Activated T-cell treated with anti-CD3 and anti-CD28 coated beads, Interleukin-2, amount 50 U/mL, for 48 hours (primary cell): ENCODE results near the gene KCNH2.

Source experiments
- DNase-seq, 2 experiments: peaks; one replicate each; pipeline ENCODE4 v3.0.0-alpha.2; 2020

The KCNH2 gene

DNA sequence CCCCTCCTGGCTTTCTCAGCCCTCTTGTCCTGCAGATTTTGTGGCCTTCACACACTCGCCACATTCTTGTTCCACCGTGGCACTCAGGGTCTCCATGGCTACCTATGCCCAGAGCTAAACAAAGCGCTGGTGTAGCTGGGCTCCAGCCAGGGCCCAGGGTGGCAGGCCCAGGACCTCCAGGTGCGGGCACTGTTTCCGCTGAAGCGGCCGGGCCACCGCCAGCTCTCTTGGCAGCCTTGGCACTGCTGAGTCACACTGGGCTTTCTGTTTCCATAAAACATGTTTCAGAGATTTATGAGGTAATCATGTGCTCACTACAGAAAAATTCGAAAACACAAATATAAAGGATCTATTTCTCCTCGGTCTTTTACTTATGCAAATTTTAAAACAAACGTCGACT lies 74.5 kb downstream of the KCNH2 start:
- DNase-seq: no peak

DNA sequence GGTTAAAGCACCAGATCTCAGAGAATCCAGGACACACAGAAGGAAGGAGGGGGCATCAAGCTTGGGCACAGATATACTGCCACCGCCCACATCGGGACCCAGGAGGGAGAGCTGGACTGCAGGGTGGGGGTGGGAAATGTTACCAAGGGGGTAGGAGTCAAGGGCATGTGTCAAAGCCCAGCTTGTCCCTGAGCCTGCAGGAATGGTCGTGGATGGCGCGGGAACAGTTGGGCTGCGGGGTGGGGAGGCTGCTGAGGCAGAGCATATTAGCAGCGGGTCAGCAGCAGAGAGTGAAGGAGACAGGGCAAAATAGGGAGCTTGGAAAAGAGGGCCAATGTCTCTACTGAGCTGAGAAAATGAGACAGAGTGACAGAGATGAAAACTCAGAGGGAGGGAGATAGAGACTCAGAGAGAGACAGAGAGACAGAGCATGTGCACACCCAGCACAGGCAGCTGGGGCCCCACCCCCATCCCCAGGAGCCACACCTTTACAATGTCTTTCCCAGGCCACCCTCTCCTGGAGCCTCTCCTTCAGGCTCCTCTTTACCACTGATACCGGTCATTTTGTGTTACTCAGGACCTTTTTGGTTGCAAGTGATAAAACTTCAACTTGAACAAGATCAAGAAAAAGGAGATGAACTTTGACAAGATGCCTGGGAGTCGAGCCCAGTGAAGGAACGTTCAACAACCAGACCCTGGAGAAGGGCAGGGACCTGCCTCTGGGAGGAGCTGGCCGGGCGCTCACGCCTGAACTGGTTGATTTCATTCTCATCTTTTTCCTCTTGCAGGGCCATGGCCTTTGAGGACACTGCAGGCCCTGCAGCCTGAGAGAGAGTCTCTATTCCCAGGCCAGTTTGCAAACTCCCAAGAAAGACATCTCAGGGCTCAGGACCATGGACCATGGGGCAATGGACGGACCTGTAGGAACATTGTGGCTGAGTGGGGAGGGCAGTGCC lies 75.8 kb downstream of the KCNH2 start:
- DNase-seq: no peak

DNA sequence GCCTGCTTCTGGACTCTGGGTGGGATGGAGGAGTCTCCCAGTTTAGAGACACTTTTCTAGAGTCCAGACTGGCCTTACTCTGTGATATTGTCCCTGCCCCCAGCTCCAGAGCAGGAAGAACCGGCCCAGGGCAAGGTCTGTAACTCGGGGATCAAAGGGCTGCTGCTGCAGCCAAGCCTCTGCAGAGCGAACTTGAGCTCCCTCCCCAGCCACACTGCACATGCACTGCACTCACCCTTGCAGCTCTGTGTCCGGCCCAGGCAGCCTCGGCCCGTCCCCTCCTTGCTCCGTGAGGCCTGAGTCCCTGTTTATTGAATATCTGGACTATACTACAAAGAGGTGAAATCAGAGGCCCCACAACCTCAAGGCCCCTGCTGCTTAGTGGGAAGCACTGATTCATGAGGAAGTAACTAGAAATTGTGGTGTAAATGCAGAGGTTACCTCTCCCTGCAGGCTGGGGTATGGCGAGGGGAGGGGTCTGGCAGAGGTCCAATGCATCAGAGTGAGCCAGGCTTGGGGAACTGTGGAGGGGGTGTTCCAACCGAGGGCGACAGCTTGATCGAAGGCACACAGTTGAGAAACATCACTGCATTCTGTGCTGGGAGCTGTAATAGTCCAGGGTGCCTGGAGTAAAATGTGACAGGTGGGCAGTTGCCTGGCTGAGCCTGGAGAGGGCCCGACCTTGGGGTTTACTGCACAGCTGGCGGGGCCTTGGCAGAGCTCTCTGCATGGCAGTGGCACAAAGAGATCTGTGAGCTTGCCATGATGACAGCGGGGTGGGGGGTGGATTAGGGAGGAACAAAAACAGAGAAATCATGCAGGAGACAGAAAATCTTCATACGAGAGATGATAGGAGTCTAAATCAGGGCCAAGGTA lies 76.7 kb downstream of the KCNH2 start:
- DNase-seq: no peak

DNA sequence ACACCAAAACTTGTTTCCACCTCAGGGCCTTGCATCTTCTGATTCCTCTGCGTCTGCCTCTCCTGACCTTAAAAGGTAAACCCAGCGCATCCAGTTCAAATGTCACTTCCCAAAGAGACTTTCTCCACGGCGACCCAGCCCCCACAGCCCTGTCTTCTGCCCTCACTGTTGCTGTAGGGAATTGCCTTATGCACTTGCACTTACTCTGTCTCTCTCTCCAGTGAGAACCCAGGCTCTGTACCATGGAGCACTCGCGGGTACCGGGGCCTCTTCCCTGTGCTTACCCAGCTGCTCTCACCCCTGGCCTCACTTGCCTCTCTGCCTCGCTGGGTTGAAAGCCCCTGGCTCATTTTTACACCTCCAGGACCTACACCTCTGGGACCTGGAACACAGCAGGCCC lies 77.4 kb downstream of the KCNH2 start:
- no peak for DNase-seq

DNA sequence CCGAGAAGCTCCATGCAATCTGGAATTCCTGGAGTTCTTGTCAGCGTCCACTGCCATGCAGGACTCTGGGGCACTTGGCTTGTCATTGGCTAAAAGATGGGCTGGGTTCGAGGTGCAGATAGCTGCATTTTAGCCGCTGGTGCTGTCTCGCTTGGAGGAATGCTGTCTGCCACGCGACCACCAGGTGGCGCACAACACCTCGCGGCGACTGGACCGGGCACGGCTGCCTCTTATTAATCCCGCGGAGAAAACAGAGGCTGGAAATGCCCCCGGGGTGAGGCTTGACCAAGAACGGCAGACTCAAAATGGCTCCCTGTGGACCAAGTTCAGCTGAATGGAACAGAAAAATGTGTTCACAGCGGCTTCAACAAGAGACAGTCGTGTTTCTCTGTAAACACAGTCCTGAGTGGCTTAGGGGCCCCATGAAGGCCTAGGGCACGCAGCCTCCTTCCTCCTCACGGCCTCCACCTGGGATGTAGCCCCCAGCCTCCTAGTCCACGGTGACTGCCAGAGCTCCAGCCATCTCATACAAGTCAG lies 79.6 kb downstream of the KCNH2 start:
- DNase-seq: peak; percentile 85 to 87

DNA sequence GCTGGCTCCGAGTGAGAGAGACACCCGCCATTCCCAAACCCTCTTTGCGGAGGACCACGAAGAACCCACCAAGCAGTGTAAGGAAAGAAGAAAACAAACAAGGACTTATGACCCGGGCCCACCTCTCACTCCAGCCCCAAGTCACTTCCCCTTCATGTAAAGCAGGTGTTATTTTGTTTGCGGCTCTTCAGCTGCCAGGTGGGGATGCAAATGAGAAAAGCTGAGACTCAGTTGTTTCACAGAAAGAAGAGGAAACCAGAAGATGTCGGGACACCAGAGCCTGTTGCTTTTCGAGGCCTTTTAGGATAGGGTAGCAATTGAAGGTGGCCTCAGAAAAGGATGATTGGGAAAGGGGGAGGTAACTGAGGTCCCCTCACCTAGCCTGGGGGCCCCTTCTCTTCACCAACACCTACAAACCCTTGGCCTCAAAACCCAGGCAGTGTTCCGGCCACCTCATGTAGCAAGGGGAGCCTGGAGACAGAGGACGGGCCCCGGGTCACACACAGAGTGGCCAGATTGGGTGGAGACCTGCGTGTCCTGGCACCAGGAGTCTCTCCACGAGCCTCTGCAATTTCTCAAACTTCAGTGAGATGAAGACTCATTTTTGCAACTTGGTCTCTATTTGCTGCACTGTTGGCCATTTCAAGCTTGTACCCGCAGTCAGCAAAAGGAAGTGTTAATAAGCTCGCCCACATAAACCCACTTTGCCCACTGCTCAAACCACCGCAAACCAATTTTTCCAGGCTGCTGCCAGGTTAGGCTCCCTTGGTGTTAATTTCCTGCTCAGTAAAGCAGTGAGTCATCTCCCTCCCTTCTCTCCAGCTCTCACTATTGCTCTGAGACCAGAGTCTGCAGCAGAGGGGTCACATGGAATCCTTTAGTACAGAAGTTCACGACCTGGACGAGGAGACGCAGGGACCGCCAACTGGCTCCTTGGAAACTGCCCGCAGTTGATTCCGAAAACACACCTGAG lies 80.3 kb downstream of the KCNH2 start:
- DNase-seq: peak; percentile 51 to 65

DNA sequence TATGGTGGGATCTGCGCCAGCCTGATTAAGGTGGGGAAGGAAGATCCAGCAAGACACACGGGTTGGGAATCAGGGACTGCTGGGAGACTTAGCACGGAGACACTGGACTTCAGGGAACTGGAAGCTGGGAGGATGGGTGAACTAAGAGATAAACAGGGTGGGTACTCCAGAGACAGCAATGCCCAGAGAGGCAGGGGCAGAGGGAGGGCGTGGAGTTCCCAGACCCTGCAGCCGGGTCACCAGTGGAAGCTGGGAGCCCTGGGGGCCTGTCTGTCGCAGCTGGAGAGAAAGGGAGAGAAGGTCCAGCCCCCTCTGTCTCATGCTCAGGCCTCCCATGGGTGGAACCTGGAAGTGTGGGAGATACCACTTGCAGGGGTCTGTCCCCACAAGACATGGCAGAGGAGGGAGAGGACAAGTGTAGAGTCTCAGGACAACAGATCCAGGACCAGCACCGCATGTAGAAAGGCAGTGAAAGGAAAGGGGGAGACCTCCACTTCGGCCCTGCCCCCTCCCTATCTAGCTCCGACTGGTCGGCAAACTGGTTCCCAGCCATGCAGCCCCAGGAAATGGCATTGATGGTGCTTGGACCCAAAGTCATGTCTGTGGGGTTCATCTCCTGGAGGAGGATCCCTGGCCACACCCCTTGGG lies 81.4 kb downstream of the KCNH2 start:
- DNase-seq: no peak

DNA sequence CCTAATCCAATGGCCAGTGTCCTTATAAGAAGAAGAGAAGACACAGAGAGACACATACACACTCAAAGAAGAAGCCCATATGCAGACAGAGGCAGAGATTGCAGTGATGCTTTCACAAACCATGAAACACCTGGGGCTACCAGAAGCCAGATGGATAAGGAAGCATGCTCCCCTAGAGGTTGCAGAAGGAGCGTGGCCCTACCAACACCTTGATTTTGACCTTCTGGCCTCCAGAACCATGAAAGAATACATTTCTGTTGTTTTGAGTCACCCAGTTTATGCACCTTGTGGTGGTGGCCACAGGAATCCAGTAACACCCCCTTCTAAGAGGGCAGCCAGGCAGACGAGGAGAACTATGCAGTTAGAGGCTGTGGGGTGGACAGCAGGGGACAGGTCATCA lies 82.3 kb downstream of the KCNH2 start:
- DNase-seq: no peak
